WTC11 (cell line): Measurements from ENCODE around the gene IFT52. TPM values are rescaled to one million over a fixed set of nuclear protein-coding genes. Genes with fewer than 3 reads are reported as not detected.

Experiments used
- ATAC-seq: fragments of 200-7000 bp; cut with Tn5 transposase; 2 replicates; pipeline ENCODE4 v1.10.0; 2021; ENCODE audit warnings: mild to moderate bottlenecking, moderate library complexity
- CTCF ChIA-PET: fragments of 300-600 bp; sonication (Branson Sonifier 250); formaldehyde crosslinking; loops from one replicate; lab custom pipeline; 2021; ENCODE audit warnings: antibody characterized with exemption; lab: Charles Lee
- POLR2A ChIA-PET: fragments of 350-600 bp; sonication (Branson Sonifier 250); formaldehyde crosslinking; loops from one replicate; lab custom pipeline; 2021; ENCODE audit warnings: antibody characterized with exemption; lab: Charles Lee
- DNase-seq: peaks from one replicate; pipeline ENCODE4 v3.0.0; 2021; ENCODE audit warnings: low spot score
- H3K27ac Mint-ChIP-seq: 2 replicates; pipeline ENCODE4 v1.8.0; 2021; ENCODE audit warnings: mixed read lengths
- H3K27me3 Mint-ChIP-seq: 2 replicates; pipeline ENCODE4 v1.8.0; 2021; ENCODE audit warnings: low read depth, mild to moderate bottlenecking, moderate library complexity, mixed read lengths
- H3K36me3 Mint-ChIP-seq: 2 replicates; pipeline ENCODE4 v1.8.0; 2021; ENCODE audit warnings: mixed read lengths
- H3K4me1 Mint-ChIP-seq: 2 replicates; pipeline ENCODE4 v1.8.0; 2022; ENCODE audit warnings: mixed read lengths
- H3K4me3 Mint-ChIP-seq: 2 replicates; pipeline ENCODE4 v1.8.0; 2021; ENCODE audit warnings: mild to moderate bottlenecking, moderate library complexity, mixed read lengths
- H3K9me3 Mint-ChIP-seq: 2 replicates; pipeline ENCODE4 v1.8.0; 2021; ENCODE audit warnings: mixed read lengths
- CBFB ChIP-seq: sonication (generic); formaldehyde crosslinking; IDR thresholded peaks from 2 replicates; pipeline ENCODE4 v1.8.1; 2022; ENCODE audit warnings: mild to moderate bottlenecking, low read depth, missing genetic modification reagents
- FOXK1 ChIP-seq: sonication (generic); formaldehyde crosslinking; IDR thresholded peaks from 2 replicates; pipeline ENCODE4 v1.8.0; 2022; ENCODE audit warnings: mild to moderate bottlenecking, moderate library complexity, missing genetic modification reagents
- IRF2 ChIP-seq: sonication (generic); formaldehyde crosslinking; IDR thresholded peaks from 2 replicates; pipeline ENCODE4 v1.8.0; 2022; ENCODE audit warnings: low read depth, missing genetic modification reagents, borderline replicate concordance
- JAZF1 ChIP-seq: fragments of 250-450 bp; sonication (Bioruptor Pico); IDR thresholded peaks from 2 replicates; pipeline ENCODE4 v1.9.0; 2021; ENCODE audit warnings: moderate library complexity, mild to moderate bottlenecking, inconsistent platforms
- KAT7 ChIP-seq: sonication (generic); formaldehyde crosslinking; IDR thresholded peaks from 2 replicates; pipeline ENCODE4 v1.8.1; 2023; ENCODE audit warnings: missing genetic modification reagents, mild to moderate bottlenecking, borderline replicate concordance
- NFATC4 ChIP-seq: fragments of 250-450 bp; sonication (Bioruptor Pico); IDR thresholded peaks from 2 replicates; pipeline ENCODE4 v1.9.0; 2021; ENCODE audit warnings: mild to moderate bottlenecking
- SMAD3 ChIP-seq: sonication (generic); formaldehyde crosslinking; IDR thresholded peaks from 2 replicates; pipeline ENCODE4 v1.8.0; 2022; ENCODE audit warnings: missing genetic modification reagents, mild to moderate bottlenecking, borderline replicate concordance
- TEAD4 ChIP-seq: sonication (generic); formaldehyde crosslinking; IDR thresholded peaks from 2 replicates; pipeline ENCODE4 v1.8.0; 2022; ENCODE audit warnings: mild to moderate bottlenecking, missing genetic modification reagents
- TP53 ChIP-seq: sonication (generic); formaldehyde crosslinking; IDR thresholded peaks from 2 replicates; pipeline ENCODE4 v1.8.1; 2023; ENCODE audit warnings: mild to moderate bottlenecking, missing genetic modification reagents
- ZNF416 ChIP-seq: fragments of 250-450 bp; sonication (Bioruptor Pico); IDR thresholded peaks from 2 replicates; pipeline ENCODE4 v1.9.0; 2021; ENCODE audit warnings: mild to moderate bottlenecking, inconsistent platforms
- total RNA-seq: library from RNA; stranded (reverse); gene quantifications from 3 replicates; pipeline ENCODE4 v1.2.3, GENCODE V29; 2021
- TF ChIP-seq, protein P1 (sequence below): sonication (generic); formaldehyde crosslinking; IDR thresholded peaks from 2 replicates; pipeline ENCODE4 v1.8.0; 2022; ENCODE audit warnings: mild to moderate bottlenecking, missing genetic modification reagents
- TF ChIP-seq, protein P2 (sequence below): sonication (generic); formaldehyde crosslinking; IDR thresholded peaks from 2 replicates; pipeline ENCODE4 v1.8.0; 2023; ENCODE audit warnings: mild to moderate bottlenecking, missing genetic modification reagents
- TF ChIP-seq, protein P3 (sequence below): sonication (generic); formaldehyde crosslinking; IDR thresholded peaks from 2 replicates; pipeline ENCODE4 v1.8.1; 2023; ENCODE audit warnings: mild to moderate bottlenecking, missing genetic modification reagents
- TF ChIP-seq, protein P4 (sequence below): fragments of 250-450 bp; sonication (Bioruptor Pico); conservative IDR thresholded peaks from 2 replicates; pipeline ENCODE4 v1.9.0; 2021; ENCODE audit warnings: mild to moderate bottlenecking
- TF ChIP-seq, protein P5 (sequence below): fragments of 250-450 bp; sonication (Bioruptor Pico); IDR thresholded peaks from 2 replicates; pipeline ENCODE4 v1.9.0; 2021; ENCODE audit warnings: mild to moderate bottlenecking
- TF ChIP-seq, protein P6 (sequence below): sonication (generic); formaldehyde crosslinking; IDR thresholded peaks from 2 replicates; pipeline ENCODE4 v1.8.1; 2023; ENCODE audit warnings: mild to moderate bottlenecking, missing genetic modification reagents, moderate library complexity
- TF ChIP-seq, protein P7 (sequence below): sonication (generic); formaldehyde crosslinking; IDR thresholded peaks from 2 replicates; pipeline ENCODE4 v1.8.1; 2023; ENCODE audit warnings: mild to moderate bottlenecking, moderate library complexity, missing genetic modification reagents
- TF ChIP-seq, protein P8 (sequence below): sonication (generic); formaldehyde crosslinking; IDR thresholded peaks from 2 replicates; pipeline ENCODE4 v1.8.1; 2022; ENCODE audit warnings: mild to moderate bottlenecking, moderate library complexity, missing genetic modification reagents
- TF ChIP-seq, protein P9 (sequence below): sonication (generic); formaldehyde crosslinking; IDR thresholded peaks from 2 replicates; pipeline ENCODE4 v1.8.0; 2022; ENCODE audit warnings: missing genetic modification reagents

IFT52 gene
- total RNA-seq, 1 experiment from 2014 or later: 27.5 TPM

DNA sequence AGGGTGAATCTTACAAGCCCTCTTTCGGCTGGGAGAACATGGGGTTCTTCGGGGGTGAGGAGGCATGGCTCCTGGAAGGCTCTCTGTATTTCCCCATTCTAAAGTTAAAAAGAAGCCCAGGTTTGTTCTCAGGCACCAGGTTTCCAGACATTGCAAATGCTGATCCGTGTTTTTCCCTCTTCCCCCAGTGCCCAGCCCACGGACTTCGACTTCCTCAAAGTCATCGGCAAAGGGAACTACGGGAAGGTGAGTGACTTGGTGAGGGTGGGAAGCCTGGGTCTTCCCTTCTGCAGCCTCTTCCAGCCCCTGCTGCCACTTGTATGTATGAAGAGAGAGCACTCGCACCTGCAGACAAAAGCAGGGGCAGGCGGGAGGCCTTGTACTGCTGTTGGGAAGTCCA is 23.3 kb upstream of the IFT52 start (continued):
- TF ChIP-seq, protein P1, sequence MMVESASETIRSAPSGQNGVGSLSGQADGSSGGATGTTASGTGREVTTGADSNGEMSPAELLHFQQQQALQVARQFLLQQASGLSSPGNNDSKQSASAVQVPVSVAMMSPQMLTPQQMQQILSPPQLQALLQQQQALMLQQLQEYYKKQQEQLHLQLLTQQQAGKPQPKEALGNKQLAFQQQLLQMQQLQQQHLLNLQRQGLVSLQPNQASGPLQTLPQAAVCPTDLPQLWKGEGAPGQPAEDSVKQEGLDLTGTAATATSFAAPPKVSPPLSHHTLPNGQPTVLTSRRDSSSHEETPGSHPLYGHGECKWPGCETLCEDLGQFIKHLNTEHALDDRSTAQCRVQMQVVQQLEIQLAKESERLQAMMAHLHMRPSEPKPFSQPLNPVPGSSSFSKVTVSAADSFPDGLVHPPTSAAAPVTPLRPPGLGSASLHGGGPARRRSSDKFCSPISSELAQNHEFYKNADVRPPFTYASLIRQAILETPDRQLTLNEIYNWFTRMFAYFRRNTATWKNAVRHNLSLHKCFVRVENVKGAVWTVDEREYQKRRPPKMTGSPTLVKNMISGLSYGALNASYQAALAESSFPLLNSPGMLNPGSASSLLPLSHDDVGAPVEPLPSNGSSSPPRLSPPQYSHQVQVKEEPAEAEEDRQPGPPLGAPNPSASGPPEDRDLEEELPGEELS (CRISPR knock-in tag): no peak

DNA sequence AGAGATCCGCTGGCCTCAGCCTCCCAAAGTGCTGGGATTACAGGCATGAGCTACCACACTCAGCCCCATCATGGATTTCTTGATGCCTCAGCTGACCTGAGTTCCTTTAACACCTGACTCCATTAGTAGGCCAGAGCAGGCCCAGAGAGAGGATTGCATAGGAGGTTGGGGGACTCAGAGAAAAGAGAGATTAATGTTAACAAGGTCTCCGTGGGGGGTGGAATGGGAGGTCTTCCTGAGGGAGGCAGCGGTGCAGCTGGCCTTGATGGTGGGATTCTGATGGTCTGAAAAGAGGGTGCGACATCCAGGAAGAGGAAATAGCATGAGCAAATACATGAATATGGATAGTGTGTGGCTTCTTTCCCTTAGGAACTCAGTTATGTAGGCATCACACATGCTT is 22.0 kb upstream of the IFT52 start:
- ChIA-PET POLR2A (interaction anchor here (0.6 kb wide), 1 partner anchor 1129 kb away, joined by 3 read pairs; no protein-coding TSS in a partner anchor), CTCF (interaction anchor here (1.1 to 2.2 kb wide), 3 partner anchors 22 to 120 kb away, joined by 3 to 9 read pairs (median 5); partner anchors contain the start of gene IFT52)
- no peak overlapping the region for H3K4me3 Mint-ChIP-seq
- ATAC-seq (no peak), DNase-seq (no peak)
- no peaks in the 10 kb centered on the region for H3K9me3 Mint-ChIP-seq
- peaks cover 4% of the 10 kb centered on the region for H3K4me1 Mint-ChIP-seq
- TF ChIP-seq JAZF1 (CRISPR knock-in tag) (no peak), ZNF416 (CRISPR knock-in tag) (no peak), FOXK1 (CRISPR knock-in tag) (no peak), TEAD4 (CRISPR knock-in tag) (no peak), SMAD3 (CRISPR knock-in tag) (no peak), IRF2 (no peak), NFATC4 (CRISPR knock-in tag) (no peak), TP53 (CRISPR knock-in tag) (no peak), KAT7 (CRISPR knock-in tag) (no peak), CBFB (no peak)
- TF ChIP-seq, protein P2, sequence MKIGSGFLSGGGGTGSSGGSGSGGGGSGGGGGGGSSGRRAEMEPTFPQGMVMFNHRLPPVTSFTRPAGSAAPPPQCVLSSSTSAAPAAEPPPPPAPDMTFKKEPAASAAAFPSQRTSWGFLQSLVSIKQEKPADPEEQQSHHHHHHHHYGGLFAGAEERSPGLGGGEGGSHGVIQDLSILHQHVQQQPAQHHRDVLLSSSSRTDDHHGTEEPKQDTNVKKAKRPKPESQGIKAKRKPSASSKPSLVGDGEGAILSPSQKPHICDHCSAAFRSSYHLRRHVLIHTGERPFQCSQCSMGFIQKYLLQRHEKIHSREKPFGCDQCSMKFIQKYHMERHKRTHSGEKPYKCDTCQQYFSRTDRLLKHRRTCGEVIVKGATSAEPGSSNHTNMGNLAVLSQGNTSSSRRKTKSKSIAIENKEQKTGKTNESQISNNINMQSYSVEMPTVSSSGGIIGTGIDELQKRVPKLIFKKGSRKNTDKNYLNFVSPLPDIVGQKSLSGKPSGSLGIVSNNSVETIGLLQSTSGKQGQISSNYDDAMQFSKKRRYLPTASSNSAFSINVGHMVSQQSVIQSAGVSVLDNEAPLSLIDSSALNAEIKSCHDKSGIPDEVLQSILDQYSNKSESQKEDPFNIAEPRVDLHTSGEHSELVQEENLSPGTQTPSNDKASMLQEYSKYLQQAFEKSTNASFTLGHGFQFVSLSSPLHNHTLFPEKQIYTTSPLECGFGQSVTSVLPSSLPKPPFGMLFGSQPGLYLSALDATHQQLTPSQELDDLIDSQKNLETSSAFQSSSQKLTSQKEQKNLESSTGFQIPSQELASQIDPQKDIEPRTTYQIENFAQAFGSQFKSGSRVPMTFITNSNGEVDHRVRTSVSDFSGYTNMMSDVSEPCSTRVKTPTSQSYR (CRISPR knock-in tag): no peak
- TF ChIP-seq, protein P3, sequence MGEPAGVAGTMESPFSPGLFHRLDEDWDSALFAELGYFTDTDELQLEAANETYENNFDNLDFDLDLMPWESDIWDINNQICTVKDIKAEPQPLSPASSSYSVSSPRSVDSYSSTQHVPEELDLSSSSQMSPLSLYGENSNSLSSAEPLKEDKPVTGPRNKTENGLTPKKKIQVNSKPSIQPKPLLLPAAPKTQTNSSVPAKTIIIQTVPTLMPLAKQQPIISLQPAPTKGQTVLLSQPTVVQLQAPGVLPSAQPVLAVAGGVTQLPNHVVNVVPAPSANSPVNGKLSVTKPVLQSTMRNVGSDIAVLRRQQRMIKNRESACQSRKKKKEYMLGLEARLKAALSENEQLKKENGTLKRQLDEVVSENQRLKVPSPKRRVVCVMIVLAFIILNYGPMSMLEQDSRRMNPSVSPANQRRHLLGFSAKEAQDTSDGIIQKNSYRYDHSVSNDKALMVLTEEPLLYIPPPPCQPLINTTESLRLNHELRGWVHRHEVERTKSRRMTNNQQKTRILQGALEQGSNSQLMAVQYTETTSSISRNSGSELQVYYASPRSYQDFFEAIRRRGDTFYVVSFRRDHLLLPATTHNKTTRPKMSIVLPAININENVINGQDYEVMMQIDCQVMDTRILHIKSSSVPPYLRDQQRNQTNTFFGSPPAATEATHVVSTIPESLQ (CRISPR knock-in tag): no peak
- TF ChIP-seq, protein P4, sequence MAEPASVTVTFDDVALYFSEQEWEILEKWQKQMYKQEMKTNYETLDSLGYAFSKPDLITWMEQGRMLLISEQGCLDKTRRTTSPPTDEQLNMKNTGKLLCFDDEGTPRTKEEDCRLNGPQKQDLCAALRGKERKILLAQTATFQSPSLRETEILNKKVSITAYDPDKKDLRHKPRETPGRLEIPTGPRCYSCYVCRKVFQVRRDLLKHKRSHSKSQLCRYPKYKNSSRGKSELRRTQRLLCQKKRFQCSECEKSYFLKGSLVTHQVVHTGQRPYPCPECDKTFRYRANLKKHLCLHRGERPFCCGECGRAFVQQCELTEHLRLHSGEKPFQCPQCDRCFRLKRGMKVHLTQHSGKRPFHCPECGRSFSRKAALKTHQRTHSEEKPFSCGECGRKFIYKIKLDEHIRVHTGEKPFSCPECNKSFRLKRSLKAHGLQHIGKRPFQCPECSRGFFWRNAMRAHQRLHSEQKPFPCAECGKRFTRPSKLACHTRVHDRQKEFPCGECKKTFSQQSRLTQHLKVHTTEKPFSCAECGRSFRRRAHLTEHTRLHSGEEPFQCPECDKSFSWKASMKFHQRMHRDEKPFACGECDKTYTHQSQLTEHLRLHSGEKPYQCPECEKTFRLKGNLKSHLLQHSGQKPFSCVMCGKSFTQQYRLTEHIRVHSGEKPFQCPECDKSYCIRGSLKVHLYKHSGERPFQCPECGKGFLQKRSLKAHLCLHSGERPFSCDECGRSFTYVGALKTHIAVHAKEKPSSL (CRISPR knock-in tag): no peak
- TF ChIP-seq, protein P5, sequence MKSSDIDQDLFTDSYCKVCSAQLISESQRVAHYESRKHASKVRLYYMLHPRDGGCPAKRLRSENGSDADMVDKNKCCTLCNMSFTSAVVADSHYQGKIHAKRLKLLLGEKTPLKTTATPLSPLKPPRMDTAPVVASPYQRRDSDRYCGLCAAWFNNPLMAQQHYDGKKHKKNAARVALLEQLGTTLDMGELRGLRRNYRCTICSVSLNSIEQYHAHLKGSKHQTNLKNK (CRISPR knock-in tag): no peak
- TF ChIP-seq, protein P6, sequence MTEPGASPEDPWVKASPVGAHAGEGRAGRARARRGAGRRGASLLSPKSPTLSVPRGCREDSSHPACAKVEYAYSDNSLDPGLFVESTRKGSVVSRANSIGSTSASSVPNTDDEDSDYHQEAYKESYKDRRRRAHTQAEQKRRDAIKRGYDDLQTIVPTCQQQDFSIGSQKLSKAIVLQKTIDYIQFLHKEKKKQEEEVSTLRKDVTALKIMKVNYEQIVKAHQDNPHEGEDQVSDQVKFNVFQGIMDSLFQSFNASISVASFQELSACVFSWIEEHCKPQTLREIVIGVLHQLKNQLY (CRISPR knock-in tag): no peak
- TF ChIP-seq, protein P7, sequence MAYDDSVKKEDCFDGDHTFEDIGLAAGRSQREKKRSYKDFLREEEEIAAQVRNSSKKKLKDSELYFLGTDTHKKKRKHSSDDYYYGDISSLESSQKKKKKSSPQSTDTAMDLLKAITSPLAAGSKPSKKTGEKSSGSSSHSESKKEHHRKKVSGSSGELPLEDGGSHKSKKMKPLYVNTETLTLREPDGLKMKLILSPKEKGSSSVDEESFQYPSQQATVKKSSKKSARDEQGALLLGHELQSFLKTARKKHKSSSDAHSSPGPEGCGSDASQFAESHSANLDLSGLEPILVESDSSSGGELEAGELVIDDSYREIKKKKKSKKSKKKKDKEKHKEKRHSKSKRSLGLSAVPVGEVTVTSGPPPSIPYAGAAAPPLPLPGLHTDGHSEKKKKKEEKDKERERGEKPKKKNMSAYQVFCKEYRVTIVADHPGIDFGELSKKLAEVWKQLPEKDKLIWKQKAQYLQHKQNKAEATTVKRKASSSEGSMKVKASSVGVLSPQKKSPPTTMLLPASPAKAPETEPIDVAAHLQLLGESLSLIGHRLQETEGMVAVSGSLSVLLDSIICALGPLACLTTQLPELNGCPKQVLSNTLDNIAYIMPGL: no peak
- TF ChIP-seq, protein P8, sequence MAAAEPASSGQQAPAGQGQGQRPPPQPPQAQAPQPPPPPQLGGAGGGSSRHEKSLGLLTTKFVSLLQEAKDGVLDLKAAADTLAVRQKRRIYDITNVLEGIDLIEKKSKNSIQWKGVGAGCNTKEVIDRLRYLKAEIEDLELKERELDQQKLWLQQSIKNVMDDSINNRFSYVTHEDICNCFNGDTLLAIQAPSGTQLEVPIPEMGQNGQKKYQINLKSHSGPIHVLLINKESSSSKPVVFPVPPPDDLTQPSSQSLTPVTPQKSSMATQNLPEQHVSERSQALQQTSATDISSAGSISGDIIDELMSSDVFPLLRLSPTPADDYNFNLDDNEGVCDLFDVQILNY: no peak
- TF ChIP-seq, protein P9, sequence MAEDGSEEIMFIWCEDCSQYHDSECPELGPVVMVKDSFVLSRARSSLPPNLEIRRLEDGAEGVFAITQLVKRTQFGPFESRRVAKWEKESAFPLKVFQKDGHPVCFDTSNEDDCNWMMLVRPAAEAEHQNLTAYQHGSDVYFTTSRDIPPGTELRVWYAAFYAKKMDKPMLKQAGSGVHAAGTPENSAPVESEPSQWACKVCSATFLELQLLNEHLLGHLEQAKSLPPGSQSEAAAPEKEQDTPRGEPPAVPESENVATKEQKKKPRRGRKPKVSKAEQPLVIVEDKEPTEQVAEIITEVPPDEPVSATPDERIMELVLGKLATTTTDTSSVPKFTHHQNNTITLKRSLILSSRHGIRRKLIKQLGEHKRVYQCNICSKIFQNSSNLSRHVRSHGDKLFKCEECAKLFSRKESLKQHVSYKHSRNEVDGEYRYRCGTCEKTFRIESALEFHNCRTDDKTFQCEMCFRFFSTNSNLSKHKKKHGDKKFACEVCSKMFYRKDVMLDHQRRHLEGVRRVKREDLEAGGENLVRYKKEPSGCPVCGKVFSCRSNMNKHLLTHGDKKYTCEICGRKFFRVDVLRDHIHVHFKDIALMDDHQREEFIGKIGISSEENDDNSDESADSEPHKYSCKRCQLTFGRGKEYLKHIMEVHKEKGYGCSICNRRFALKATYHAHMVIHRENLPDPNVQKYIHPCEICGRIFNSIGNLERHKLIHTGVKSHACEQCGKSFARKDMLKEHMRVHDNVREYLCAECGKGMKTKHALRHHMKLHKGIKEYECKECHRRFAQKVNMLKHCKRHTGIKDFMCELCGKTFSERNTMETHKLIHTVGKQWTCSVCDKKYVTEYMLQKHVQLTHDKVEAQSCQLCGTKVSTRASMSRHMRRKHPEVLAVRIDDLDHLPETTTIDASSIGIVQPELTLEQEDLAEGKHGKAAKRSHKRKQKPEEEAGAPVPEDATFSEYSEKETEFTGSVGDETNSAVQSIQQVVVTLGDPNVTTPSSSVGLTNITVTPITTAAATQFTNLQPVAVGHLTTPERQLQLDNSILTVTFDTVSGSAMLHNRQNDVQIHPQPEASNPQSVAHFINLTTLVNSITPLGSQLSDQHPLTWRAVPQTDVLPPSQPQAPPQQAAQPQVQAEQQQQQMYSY (CRISPR knock-in tag): no peak
- H3K36me3 Mint-ChIP-seq: no peaks in the 10 kb centered on the region
- H3K27me3 Mint-ChIP-seq: no peaks in the 10 kb centered on the region
- H3K27ac Mint-ChIP-seq: no peak overlapping the region
